Stimulated activated naive CD8-positive, alpha-beta T cell treated with anti-CD3 and anti-CD28 coated beads, Interleukin-15, Interleukin-2, amounts not matched to agents 100 ng/mL and 50 ng/mL, for 24 hours (primary cell): ENCODE data around the gene C20orf144.

Experiments used
- H3K27ac Mint-ChIP-seq: one replicate; pipeline ENCODE4 v1.8.0; 2021; ENCODE audit warnings: mild to moderate bottlenecking, mixed read lengths
- H3K27me3 Mint-ChIP-seq: one replicate; pipeline ENCODE4 v1.8.0; 2021; ENCODE audit warnings: mixed read lengths
- H3K36me3 Mint-ChIP-seq: one replicate; pipeline ENCODE4 v1.8.0; 2021; ENCODE audit warnings: low read depth, mixed read lengths
- H3K4me1 Mint-ChIP-seq: one replicate; pipeline ENCODE4 v1.8.0; 2021; ENCODE audit warnings: low read depth, mixed read lengths
- H3K4me3 Mint-ChIP-seq: one replicate; pipeline ENCODE4 v1.8.0; 2021; ENCODE audit warnings: mild to moderate bottlenecking, mixed read lengths
- H3K9me3 Mint-ChIP-seq: one replicate; pipeline ENCODE4 v1.8.0; 2021; ENCODE audit warnings: mixed read lengths

The C20orf144 gene

DNA sequence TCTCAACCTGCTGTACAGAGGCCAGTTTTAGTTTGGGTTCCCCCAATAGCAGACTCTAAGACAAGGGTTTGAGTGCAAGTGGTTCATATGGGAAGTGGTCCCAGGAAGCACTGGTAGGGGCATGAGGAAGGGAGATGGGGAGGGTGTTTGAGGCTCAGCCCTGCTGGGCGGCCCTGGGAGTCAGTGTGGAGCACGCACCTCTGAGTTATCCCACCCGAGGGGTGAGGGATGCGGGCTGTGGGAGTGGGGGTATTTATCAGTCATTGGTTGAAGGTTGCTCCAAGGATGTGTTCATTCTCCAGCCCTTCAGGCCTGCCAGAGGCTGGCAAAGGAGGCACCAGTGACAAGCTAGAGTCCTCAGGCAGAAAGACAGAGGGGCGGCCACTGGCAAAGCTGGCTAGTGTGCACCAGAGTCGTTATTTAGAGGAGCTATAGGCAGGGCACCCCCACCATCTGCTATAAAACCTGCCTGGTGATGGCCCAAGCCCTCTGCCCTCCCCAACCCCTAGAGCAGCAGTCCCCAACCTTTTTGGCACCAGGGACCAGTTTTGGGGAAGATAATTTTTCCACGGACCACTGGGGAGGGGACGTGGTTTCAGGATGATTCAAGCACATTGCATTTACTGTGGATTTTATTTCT, 41.5 kb downstream of the C20orf144 start:
- no peaks in the 10 kb centered on the region for H3K36me3 Mint-ChIP-seq
- no peaks in the 10 kb centered on the region for H3K9me3 Mint-ChIP-seq
- no peaks in the 10 kb centered on the region for H3K4me1 Mint-ChIP-seq
- H3K27me3 Mint-ChIP-seq, result no peaks in the 10 kb centered on the region
- H3K27ac Mint-ChIP-seq, result no peak overlapping the region
- H3K4me3 Mint-ChIP-seq, result no peak overlapping the region

DNA sequence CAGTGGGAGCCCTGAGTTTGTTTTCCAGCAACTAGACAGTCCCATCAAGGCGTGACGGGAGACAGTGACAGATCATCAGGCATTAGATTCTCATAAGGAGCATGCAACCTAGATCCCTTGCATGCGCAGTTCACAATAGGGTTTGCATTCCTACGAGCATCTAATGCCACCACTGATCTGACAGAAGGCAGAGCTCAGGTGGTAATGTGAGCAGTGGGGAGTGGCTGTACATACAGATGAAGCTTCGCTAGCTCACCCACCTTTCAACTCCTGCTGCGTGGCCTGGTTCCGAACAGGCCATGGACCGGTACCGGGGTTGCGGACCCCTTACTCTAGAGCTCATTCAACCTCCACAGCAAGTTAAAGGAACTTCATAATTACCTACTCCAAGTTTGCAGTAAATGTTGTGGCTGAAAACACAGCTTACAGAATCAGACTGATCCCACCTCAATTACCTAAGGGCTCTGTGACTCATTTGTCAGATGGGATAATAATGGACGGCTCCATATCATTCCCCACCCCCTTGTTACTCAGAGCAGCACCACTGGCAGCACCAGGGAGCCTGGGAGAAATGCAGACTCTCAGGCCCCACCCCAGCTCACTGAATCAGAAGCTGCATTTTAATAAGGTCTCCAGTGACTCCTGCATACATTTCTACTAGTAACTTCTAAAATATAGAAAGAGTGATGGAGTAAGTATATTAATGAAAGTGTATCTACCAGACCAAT, 42.2 kb downstream of the C20orf144 start:
- H3K9me3 Mint-ChIP-seq, result no peaks in the 10 kb centered on the region
- no peak overlapping the region for H3K27ac Mint-ChIP-seq
- H3K4me1 Mint-ChIP-seq, result peaks cover 5% of the 10 kb centered on the region
- no peak overlapping the region for H3K4me3 Mint-ChIP-seq
- H3K27me3 Mint-ChIP-seq, result no peaks in the 10 kb centered on the region
- H3K36me3 Mint-ChIP-seq, result no peaks in the 10 kb centered on the region

DNA sequence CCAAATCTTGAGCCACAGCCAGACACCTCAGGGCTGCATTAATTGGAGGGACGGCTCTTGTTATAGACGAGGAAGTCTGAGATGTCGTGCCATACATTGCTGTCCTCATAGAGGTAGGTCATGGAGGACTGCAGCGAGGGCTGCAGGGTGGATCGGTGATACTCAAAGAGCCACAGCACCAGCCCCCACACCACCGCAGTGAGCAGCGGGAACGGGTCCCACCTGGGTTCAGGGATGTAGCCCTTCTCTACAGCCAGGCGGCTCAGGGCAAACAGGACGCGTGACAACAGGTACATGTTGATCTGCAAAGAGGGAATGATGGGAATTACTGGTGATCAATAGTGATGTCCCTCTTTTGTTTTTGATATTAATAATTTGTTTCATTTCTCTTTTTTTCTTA, 45.5 kb downstream of the C20orf144 start:
- H3K4me1 Mint-ChIP-seq, result peaks cover 11% of the 10 kb centered on the region
- H3K27ac Mint-ChIP-seq, result no peak overlapping the region
- no peaks in the 10 kb centered on the region for H3K27me3 Mint-ChIP-seq
- H3K9me3 Mint-ChIP-seq, result no peaks in the 10 kb centered on the region
- peaks cover 7% of the 10 kb centered on the region for H3K36me3 Mint-ChIP-seq
- no peak overlapping the region for H3K4me3 Mint-ChIP-seq

DNA sequence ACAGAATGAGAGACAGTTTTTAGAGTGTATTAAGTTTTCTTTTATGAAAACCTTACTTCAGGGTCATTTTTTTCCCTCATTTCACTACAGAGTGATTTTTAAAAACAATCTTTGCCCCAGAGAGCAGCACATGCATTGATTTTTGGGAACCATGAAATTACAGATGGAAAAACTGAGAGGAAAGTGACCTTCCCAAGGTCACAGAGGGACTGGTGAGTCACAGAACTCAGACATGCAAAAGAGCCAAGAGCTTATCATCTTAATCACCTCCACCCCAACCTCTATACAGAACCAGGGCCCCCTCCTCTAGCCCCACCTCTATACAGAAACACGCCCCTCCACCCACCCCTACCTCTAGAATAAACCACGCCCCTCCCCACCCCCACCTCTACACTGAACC, 47.3 kb downstream of the C20orf144 start:
- no peaks in the 10 kb centered on the region for H3K9me3 Mint-ChIP-seq
- H3K27me3 Mint-ChIP-seq, result no peaks in the 10 kb centered on the region
- H3K4me3 Mint-ChIP-seq, result no peak overlapping the region
- H3K4me1 Mint-ChIP-seq, result peaks cover 11% of the 10 kb centered on the region
- peaks cover 13% of the 10 kb centered on the region for H3K36me3 Mint-ChIP-seq
- H3K27ac Mint-ChIP-seq, result no peak overlapping the region

DNA sequence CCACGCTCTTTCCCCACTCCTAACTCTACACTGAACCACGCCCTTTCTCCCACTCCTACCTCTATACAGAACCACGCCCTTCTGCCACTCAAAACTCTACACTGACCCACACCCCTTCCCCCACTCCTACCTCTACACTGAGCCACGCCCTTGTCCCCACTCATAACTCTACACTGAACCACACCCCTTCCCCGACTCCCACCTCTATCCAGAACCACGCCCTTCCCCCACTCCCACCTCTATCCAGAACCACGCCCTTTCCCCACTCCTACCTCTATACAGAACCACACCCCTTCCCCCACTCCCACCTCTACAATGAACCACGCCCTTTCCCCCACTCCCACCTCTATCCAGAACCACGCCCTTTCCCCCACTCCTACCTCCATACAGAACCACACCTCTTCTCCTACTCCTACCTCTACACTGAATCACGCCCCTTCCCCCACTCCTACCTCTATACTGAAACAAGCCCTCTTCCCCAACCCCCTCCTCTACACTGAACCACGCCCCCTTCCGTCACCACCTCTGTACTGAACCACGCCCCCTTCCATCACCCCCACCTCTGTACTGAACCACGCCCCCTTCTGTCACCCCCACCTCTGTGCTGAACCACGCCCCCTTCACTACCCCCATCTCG, 47.9 kb downstream of the C20orf144 start:
- Mint-ChIP-seq H3K4me1 (peaks cover 11% of the 10 kb centered on the region), H3K9me3 (no peaks in the 10 kb centered on the region), H3K27ac (no peak overlapping the region), H3K4me3 (no peak overlapping the region), H3K27me3 (no peaks in the 10 kb centered on the region), H3K36me3 (peaks cover 13% of the 10 kb centered on the region)

DNA sequence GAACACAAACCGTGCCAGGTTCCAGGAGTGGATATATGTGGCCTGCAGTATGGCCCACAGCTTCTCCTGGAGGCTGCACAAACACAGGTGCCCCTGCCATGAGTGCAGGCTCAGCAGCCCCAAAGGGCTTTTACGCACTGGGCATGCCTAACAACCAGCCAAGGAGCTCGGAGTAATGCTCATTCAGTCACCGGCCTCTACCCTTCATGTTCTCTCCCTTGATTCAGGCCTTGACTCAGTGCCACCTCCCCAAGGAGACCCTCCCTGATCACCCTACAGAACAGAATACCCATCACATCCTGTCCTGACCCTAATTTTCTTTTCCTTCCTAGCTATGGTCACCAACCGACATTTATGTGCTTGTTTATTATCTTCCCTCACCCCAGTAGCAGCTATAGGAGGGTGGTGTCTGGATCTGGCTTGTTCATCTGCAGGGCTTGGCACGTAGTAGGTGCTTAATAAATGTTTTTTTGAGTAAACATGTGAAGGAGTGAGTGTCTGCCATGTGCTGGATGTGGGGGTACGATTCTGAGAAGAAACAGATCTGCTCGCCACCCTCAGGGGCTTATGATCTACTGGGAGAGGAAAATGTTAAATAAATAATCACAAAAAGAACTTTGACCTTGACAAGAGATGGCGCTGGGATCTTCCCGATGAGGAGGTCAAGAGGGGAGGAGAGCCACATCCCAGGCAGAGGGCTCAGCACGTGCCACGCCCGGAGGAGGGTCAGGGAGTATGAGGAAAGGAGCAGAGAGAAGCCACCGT, 48.7 kb downstream of the C20orf144 start:
- Mint-ChIP-seq H3K36me3 (peaks cover 13% of the 10 kb centered on the region), H3K27me3 (no peaks in the 10 kb centered on the region), H3K9me3 (no peaks in the 10 kb centered on the region), H3K4me3 (no peak overlapping the region), H3K4me1 (peaks cover 11% of the 10 kb centered on the region), H3K27ac (no peak overlapping the region)

DNA sequence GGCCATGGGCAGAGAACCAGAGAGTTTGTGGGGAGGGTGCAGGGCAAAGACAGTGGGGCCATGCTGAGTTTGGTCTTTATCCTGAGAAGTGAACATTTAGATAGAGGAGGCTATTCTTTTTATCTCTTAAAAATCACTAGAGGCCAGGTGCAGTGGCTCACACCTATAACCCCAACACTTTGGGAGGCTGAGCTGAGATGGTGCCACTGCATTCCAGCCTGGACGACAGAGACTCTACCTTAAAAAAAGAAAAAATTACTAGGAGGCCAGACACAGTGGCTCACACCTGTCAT, 49.3 kb downstream of the C20orf144 start:
- Mint-ChIP-seq H3K4me1 (peaks cover 11% of the 10 kb centered on the region), H3K36me3 (peaks cover 13% of the 10 kb centered on the region), H3K9me3 (no peaks in the 10 kb centered on the region), H3K27me3 (no peaks in the 10 kb centered on the region), H3K4me3 (no peak overlapping the region), H3K27ac (no peak overlapping the region)
